ENCODE results near the gene HTR7.

Gene HTR7

DNA sequence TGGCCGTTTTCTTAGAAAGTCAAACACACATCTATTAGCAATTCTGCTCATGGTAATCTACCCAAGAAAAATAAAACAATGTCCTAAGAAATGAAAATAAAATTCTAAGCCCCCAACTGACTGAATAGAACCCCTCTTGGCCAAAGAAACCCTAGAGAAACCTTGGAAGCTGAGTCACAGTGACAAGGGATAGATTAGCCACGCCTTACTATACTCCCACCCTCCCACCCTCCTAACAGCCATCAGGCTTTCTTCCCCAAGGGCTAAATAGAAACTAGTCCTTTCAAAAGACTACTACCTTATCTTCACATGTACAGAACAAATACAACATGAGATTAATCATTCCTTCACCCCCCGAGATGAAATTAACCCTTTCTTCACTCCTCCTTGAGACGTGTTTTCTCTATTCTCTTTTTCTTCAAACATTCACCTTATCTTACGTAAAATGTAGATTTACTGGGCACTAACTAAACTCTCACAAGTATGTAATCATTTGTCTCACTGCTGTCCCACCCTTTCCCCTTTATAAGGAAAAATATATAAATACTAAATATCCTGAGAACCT is 57.5 kb downstream of the HTR7 start:
- DNase-seq, result no peak

DNA sequence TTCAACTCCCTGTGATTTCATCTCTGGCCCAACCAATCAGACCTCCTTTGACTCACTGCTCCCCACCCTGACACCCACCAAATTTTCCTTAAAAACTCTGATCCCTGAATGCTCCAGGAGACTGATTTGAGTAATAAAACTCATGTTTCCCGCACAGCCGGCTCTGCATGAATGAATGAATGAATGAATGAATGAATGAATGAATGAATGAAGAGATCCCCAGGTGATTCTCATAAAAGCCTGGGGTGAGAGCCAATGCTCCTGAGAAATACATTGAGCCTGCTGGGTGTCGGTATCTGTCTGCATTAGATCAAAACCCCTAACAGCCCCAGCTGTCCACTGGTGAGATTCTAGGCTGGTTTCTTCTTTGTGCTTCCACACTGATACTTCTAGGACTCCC is 58.7 kb downstream of the HTR7 start:
- DNase-seq, result no peak

DNA sequence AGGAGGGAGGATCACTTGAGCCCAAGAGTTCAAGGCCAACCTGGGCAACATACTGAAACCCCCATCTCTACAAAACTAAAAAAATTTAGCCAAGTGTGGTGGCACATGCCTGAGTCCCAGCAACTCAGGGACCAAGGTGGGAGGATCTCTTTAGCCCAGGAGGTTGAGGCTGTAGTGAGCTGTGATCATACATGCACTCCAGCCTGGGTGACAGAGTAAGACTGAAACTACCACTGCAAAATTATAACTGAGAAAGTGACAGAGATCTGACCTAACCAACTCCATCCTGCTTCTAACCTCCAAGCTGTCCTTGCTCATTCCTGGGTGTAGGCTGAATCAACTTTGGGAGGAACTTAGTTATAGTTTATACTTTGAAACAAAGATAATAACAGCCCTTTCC is 59.4 kb downstream of the HTR7 start:
- no peak for DNase-seq

DNA sequence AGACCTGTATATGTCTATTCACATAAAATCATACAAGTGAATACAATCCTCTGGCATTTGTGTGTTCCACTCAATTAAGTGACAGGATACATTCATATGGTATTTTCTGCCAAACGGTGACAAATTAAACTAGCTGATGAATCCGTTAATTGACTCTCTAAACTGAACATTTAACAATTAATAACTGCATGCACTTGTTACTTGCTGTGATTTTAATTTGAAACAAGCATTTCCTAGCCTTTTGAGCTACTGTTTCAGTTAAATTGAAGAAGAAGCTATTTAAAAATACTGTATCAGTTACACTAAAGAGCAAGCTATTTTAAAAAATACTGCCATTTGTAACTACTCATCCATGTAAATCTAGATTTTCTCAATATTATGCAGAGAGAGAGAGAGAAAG is 67.4 kb downstream of the HTR7 start:
- DNase-seq, result no peak

DNA sequence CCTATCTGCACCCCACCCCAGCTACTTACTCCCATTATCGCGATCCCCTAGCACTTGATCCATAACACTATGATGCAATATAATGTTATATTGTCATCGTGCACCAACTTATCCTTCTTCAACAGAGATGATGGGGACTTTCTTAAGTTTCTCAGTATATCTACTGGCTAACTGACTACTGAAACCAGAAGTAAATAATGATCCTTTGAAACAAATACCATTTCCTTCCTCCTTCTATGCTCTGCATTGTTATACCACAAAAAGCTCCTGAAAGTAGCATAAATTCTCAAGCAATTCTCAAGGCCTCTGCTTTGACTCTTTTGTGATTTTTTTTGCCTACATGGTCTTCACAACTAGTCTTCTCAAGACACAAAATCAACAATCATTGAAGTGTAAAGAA is 68.9 kb downstream of the HTR7 start:
- no peak for DNase-seq

DNA sequence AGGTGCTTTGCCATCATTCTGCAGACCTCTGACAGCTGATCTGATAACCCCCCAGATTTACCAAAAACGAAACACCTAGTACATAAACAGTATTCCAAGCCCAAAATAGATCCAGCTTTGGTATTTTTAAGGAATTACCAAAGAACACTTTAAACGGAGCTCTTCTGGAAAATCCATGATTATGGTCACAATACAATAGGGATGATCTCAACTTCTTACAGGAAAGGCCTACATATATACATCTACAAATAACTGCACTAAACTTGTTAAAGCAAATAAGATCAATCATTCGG is 69.7 kb downstream of the HTR7 start:
- no peak for DNase-seq

DNA sequence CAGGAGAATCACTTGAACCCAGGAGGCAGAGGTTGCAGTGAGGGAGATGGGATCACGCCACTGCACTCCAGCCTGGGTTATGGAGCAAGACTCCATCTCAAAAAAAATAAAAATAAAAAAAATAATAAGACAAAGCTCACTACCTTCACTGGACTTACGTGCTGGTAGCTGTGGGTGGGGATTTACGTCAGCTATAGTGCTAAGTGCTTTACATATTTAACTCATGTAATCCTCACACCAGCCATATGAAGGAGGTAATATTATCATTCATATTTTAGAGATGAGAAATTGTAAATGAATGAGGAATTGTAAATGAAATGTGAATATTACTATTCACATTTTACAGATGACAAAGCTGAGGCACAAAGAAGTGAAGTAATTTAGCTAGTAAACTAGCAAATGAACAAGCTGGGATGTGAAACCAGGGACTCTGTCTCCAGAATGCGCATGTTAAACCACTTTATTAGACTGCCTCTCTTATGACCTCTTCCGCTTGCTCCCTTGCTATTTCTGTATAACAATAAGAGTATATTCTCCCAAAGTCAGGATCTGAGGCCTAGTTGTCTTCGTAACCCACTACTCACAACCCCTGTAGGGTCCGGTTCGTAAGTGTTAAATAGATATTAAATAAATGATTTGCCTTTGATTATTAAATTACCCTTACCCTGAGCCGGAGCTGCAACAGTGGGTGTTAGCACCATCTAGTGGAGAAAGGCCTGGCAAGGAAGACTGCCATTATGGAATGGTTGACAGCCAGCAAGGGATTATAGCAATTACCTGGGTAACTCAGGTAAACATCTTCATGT is 70.2 kb downstream of the HTR7 start:
- DNase-seq, result peak; percentile 5

DNA sequence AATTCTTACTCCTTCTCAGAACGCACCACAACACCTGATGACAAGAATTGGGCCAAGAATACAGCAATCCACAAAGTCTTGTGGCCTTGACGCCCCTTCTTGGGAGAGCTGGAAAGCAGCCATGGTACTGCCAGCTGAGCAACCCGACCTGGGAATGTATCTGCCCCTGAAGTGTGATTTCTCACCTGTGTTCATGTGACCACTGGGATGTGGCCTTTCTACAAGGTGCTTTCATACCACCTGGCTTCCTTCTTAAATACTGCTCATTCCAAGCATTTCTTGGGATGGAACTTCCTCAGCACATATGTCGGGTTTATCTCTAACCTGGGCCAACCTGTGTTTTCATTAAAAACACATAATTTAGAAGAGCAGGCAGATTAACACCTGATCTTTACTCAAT is 72.1 kb downstream of the HTR7 start:
- no peak for DNase-seq

DNA sequence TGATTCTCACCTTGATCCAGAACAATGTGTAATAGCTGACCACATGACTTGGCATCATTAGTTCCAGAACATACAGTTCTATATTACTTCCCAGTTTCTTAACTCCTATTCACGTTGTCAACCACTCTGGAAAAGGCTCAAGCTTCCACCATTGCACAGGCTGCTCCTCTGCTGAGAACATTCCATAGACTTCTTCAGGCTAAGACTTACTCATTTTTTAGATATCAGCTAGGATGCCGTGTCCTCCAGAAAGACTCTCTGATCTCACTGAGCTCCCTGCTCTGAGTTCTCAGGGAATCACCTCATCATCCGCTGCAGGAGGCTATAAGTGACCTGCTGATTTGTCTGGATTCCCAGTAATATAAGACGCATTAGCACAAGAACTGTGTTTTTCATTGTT is 73.1 kb downstream of the HTR7 start:
- no peak for DNase-seq

DNA sequence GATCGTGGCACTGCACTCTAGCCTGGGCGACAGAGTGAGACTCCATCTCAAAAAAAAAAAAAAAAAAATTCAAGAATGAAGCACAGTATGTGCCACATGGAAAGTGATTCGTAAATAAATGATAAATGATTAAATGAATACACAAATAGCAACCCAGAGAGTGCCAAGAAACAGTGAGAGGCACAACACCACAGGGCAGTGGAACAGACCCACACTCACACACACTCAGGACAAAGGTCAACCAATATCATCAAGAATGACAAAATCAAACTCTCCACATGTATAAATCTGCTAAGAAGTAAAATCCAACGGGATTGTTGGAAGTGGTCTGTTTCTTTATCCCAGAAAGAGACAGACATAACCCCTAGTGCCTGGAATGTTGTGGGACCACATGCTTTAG is 77.4 kb downstream of the HTR7 start:
- no peak for DNase-seq

DNA sequence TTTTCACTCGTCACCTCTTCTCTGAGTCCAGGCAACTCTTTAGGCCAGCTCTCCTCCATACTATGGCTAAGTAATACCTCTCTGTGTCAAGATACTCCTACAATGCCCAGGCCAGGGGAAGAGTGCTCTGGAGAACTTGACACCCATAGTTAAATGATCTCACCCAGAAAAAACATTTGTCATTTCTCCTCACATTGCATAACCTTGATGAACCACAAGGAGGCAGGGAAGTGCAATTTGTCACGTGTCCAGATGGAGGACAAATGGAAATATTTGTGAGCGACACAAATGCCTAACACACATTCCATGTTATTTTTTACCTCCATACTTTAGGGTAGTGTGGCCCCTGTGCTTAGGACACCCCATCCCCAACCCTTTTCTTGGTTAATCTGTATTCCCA is 78.3 kb downstream of the HTR7 start:
- no peak for DNase-seq

DNA sequence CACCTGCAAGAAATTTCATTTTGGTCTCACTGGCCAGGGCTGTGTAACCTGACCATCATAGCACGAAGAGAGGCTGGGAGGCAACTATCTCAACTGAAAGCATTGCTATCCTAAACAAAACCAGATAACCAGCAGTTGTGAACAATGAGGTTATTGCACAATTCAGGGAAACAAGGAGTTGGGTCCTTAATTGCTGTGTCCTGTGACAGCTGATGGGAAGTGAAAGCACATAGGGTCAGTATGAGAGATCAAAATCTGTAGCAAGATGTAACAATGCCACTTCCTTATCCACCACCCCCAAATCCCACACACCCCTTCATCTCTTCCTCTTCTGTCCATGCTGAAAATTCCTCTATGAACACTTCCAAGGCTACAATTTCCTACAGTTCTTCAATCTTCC is 80.2 kb downstream of the HTR7 start:
- DNase-seq, result no peak

DNA sequence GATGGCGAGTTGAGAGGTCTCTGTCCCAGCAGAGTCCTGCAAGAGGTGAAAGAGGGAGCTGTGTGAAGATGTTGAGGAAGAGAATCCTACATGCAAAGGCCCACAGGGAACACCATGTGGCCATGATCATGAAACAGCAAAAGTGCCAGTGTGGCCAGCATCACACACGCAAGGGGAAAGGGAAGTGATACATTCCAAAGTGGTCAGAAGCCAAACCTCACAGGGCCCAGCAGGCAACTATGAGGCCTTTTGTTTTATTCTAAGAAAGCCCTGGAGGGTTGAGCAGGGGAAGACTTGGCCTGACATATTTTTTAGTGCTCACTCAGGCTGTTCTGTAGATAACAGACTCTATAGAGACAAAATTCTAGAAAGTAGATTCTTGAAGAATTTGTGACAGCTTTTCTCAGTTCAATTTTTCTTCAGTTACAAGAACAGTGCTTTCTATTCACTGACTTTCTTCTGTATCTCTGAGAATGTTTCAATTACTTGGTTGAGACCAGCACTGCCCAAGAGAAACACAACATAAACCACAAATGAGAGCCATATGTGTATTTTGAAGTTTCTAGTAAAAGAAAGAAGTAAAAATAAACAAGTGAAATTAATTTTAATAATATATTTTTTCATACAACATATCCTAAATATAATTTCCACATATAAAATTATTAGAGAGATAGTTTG is 82.3 kb downstream of the HTR7 start:
- DNase-seq, result no peak

DNA sequence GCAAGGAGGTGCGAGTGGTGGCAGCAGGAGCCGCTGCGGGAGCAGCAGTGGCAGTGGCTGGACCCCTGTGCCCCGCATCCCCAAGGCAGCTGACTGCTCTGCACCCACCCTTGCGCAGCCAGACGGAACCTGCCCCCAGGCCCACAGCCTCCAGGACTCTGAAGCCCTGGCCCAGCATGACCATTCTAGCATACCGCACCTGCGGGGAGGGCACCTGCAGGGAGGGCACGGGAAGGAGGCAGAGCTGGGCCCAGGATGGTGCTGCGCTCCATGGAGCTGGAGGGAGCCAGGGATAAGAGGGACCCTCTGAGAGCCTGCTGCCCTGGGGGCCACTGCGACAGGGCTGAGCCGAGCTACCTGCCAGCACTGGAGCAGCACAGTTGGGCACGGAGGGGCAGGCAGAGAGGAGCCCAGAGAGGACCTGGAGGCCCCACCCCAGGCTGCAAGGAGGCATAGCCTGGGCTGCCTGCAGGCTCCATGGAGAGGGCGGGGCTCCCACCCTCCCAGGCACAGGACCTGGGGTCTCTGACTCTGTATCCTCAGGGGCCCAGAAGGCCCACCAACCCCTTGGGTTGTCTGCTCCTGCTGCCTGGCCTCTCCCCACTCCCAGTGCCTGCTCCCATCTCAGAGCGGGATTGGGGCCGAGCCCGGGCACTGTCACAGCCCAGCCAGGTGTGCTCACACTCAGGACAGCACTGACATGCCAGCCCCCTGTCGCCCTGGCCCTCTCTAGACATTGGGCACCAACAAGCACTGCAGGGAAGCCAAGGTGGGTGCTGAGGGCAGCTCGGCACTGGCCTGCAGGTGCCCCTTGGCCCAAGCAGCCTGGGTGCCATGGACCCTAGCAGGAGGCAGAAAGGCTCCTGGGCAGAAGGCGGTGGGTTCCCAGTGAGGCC is 87.6 kb downstream of the HTR7 start:
- DNase-seq, result no peak

DNA sequence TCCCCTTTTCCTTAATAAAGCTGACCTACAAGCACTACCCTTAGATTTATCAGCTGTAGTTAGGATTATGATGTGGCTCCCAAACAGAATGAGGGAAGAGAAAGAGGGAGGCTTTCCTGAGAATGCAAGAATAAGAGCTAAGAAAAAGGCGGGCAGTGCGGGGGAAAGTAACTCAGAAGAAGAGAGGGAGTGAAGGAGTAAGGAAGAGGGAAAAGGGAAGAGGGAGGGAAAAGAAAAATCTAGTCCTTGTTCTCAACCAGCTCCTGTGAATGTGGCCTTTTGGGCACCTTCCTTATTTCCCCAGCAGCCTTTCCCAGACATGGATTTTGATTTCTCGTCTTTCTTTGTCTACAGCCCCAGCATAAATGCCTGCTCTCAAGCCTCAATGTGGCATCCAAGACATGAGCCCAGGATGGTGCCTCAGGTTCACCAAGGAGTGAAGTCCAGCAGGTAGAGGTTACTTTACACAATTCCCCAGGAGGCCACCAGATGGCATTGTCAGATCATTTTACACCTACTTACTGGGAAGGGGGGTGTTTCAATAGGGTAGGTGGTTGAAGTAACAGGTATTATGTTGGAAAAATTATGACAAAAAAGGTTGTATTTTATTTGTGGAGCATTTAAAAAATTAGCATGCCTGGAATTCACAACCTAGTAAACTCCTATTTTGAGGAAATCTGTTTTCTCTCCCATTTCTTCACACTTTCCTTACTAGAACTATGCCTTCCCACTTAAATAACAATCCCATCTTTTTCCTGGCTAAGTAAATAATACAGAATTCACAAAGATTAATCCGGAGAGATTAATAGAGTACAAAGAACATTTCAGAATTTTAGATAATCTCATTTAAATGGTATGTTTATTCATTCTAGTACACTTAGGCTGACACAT is 106.5 kb downstream of the HTR7 start:
- DNase-seq, result peak; percentile 12

DNA sequence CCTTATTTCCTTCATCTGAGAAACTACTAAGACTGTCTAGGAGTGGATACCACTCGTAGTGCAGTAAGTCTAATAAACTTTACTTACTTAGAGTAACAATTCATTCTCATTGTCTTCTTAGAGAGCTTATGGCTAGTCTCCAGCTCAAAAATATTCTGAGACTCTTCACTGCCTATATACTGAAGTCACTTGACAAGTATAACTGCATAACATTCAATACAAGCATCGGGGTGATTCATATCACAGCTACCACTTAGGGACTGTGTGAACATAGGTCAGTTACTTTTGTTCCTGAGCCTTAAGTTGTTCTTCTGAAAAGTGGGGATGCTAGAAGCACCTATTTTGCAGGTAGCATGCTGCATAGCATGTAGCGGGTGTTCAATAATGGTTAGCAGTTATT is 111.0 kb downstream of the HTR7 start:
- no peak for DNase-seq

DNA sequence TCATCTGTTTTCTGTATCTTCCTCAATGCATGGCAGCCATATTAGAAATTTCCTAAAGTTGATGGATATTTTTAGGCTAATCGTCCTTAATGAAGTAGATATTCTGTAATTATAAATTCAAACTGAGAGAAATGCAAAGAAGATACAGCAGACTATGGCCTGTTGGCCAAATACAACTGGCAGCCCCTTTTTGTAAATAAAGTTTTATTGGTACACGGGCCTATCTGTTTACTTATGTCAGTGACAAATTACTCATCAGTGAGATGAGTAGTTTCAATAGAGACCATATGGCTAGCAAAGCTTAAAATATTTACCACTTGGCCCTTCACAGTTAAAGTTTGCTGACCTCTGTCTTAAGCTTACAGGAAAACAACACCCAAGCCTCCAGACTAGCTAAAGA is 112.3 kb downstream of the HTR7 start:
- DNase-seq, result no peak

DNA sequence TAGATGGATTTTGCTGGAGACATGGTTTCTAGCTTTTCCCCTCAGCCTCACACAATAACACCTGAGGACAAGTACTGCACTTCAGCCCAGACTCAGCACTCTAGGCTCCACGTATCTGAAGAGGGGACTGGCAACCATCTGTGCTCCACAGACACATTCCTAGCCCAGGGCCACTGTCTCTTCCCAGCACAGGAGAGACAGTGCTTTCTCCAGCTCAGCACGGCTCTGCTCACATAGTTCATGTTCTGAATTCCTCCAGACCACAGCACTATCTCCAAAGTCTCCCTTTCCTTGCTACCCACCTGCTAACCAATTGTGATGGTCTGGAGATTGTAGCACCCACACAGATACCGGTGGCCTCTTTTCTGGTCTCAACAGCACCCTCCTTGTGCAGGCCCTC is 114.5 kb downstream of the HTR7 start:
- no peak for DNase-seq

DNA sequence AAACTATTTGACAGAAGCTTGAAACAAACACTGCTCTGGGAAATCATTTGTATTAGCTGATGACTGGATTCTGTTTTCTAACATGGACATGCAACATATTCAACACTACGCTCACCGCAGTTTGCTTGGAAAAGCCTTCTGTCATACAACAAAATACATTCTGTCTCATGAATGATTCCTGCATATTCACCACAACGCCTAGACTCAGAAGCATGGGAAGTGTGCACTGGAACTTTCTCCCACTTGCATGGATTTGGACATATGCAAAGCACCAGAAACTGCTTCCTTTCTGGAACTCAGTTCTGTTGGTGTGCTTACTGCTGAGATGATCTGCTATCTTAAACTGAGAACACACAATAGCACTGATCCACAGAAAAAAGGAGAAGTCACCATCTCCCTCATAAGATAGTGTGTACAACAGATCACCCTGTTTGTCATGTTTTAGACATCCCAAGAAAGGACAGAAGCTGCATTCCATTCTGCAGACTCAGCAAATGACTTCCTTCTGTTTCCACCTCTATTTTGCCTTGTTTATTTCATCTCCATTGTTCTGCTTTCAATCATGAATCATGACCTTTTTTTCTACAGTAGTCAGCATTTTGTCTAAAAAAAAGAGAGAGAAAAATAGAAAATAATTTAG is 115.8 kb downstream of the HTR7 start:
- no peak for DNase-seq

DNA sequence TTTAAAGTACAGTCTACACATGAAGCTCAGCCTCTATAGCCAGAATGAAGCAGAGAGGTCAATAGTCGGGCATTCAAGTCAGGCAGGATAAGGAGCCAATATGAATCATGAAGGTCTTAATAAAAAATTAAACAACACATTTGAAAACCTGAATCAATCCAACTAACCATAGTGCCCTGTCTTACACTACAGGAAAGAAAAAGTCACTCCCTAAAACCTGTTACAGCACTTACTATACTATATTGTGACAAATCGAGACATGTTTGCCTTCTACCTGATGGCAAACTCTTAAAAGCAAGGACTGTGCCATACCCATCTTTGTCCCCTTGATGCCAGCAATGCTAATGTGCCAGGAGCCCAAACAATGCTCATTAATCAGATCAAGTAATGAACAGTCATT is 117.6 kb downstream of the HTR7 start:
- DNase-seq, result no peak

DNA sequence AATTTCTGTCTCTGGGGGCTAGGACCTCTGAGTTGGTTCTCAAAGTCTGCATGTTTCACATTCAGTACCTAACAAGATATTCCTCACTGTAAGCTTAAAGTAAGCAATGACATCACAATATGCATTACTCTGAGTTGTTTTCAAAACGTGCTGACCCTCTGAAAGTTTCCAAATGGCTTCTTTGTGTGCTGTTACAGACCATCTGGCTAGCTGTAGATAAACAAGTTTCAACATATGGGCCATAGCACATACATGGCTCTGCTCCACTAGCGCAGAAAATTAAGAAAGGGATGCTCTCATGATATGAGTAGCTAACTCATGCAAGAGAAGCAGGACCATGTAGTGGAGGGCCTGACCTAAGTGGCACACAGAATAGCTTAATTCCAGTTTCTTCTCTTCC is 119.0 kb downstream of the HTR7 start:
- no peak for DNase-seq

DNA sequence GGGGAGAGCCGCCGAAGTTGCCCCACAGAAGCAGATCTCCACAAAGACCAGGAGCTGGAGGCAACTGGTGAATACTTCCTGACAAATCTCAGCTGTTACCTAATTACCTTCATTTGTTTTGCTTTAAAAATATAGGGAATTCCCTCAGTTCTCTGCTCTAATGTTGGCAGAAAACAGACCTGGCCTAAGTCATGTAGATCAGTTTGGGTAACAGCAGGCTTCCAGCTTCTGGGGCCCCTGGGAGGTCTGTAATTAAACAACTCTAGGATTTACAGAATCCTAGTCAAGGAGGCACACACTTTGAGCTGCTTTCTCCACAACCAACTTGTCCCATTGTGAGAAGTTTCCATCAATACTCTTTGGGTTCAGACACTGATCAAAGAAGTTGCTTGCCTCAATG is 123.4 kb downstream of the HTR7 start:
- no peak for DNase-seq
